GM21367 (cell line): ENCODE data around the gene TACC2.

Experiments used
- ATAC-seq: cut with Tn5 transposase; IDR thresholded peaks from one replicate; pipeline ENCODE4 v1.9.1; 2021; ENCODE audit not compliant: unreplicated experiment

Gene TACC2

DNA sequence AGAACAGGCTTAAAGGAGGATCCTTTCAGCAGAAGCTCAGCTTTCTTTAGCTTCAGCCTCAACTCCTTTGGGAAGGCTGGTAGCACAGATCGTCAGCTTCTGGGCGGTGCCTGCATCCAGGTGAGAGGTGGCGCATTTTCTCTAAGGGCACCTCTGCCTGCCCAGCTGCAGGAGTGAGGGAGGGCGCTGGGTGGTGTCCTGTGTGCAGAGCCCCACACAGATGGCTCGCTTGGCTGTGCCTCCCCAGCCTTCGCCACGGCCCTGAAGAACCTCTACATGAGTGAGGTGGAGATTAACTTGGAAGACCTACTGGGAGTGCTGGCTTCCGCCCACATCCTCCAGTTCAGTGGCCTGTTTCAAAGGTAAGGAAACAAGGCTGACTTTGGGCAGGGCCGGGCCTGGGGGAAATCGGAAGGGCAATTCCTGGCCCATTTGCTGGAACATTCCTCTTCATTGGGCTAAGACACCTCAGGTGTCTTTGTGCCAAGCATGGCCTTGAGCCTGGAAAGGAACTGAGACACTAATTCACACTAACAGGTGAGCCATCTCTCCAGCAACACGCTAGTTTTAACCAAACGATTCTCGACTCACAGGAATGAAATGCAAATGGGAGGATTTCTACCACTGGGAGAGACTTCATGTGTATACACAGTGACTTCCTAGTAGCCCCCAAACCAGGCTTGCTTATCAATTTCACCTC, 302.0 kb downstream of the TACC2 start:
- ATAC-seq, result no peak

- no peak for ATAC-seq
These were observed 302.8 kb downstream of the TACC2 start for GRCh38 chr10:122291739-122292138.

GRCh38 chr10:122292376-122292775, 303.4 kb downstream of the TACC2 start:
- ATAC-seq, result no peak

- no peak for ATAC-seq
These were observed 304.4 kb downstream of the TACC2 start for GRCh38 chr10:122293156-122293960.

DNA sequence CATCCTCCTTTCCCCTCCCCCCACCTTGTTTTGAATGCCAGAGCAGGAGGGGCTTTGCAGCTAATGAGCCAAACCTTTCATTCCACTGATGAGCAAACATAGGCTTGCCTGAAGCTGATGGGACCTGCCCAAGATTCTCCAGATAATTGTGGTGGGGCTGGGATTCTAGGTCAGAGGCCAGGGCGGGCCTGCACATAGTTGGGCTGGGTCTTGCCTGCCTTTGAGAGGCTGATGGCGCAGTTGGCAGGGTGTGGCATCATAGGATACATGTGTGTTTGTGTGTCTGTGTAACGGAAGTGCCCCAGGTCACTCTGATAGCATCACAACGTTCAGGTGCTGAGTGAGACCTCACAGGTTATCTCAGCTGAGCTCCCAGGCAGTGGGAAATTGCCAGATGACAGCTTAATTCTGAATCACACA, 305.0 kb downstream of the TACC2 start:
- no peak for ATAC-seq

DNA sequence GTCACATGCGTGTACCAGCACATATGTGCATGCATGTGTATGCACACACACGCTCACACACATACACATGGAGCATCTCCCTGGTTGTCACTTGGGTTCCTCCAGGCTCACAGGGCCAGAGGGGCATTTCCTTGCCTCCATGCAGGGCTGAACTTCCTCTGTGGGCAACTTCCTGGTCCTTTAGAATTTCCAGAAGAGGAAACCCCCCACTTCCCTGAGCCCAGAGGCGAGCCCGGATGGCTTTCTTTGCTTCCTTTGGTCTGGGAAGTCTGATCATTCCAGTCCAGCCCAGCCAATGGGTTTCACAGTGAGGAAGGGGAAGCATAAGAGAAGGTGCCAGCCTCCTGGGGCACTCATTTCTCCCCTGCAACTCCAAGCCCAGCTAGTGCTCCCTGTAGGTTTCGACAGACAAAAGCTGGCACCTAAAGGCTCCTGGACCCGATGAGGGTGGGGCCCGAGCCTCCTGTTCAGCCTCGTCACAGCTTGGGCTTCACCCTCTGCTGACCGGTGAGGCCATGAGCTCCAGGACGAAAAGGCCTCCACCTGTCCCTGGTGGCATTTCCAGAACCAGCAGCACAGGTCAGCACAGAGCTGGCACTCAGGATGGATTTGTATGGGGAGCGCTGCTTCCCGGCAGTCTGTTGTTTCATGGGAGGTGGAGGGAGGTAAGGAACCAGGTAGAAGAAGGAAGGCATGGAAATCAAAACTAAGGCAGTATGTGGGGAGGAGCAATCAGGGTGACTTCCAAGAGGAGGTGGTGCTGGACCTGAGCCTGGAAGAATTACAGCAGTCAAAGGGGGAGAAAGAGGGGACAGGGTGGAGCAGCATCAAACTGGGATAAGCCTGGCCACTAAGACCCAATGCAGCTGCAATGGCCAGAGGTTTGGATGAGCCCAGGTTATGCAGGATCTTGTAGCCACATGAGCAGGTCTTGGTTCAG, 305.8 kb downstream of the TACC2 start:
- no peak for ATAC-seq

DNA sequence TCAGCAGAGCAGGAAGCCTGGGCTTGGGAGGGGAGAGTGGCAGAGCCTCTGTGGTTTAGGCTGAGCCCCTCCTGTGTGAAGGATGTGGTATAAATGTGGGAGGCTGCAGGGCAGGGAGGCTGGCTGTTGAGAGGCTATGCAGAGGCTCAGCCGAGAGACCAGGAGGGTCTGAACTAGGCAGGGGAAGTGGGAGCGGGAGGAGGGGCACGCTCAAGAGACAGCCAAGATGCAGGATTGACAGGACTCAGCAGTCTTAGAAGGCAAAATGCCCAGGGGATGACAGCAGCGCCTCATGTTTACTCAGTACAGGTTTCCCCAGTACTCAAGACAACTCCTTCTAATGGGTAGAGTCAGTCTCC, 306.5 kb downstream of the TACC2 start:
- ATAC-seq, result no peak

GRCh38 chr10:122296363-122297120, 307.6 kb downstream of the TACC2 start:
- no peak for ATAC-seq

- ATAC-seq, result no peak
These were observed 308.6 kb downstream of the TACC2 start for GRCh38 chr10:122297583-122297982.

DNA sequence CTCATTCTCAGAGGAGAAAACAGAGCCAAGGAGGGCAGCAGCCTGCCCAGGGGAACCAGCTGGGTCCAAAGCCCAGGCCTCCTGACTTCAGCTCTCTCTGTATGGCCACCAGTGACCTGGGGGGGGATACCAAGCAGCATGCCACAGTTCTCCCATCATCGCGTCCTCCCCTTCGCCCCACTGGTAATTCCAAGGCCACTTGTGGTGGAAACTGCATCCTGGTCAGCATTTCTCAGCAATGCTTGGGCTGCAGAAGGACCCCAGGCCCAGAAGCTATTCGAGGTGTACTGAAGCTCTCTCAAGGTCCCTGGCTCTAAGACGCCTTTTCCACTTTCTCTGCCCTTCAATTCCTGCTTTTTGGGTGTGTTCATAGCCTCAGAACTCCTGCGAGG, 309.2 kb downstream of the TACC2 start:
- ATAC-seq, result no peak

- ATAC-seq, result peak; percentile 75
These were observed 309.8 kb downstream of the TACC2 start for GRCh38 chr10:122298598-122299301.

DNA sequence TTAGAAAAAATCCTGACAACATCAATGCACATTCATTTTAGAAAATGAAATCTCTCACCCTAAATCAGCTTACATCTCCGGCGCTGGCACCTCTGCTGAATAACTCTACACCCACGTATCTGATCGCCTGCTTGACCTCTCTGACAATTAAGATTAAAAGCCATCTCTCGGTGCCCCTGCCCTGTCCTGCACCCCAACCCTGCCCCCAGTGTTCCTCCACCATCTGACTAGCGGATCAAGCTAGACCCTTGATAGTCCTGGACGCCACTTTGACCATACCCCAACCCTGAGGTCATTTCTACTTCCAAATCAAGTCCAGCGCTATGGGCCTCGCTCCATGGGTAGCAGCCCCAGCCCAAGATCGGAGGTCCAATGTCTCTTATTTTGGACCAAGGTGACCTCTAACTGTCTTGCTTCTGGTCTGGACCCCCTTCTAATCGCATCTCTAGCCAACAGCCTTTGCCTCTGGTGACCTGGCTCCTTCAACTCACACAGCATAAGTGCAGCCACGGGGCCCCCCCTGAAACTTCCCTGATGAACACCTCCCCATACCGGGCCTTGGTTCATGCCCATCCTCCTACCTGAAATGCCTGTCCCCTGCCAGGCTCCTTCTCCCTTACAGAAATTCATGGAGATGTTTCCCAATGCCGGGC, 310.6 kb downstream of the TACC2 start:
- ATAC-seq, result no peak

DNA sequence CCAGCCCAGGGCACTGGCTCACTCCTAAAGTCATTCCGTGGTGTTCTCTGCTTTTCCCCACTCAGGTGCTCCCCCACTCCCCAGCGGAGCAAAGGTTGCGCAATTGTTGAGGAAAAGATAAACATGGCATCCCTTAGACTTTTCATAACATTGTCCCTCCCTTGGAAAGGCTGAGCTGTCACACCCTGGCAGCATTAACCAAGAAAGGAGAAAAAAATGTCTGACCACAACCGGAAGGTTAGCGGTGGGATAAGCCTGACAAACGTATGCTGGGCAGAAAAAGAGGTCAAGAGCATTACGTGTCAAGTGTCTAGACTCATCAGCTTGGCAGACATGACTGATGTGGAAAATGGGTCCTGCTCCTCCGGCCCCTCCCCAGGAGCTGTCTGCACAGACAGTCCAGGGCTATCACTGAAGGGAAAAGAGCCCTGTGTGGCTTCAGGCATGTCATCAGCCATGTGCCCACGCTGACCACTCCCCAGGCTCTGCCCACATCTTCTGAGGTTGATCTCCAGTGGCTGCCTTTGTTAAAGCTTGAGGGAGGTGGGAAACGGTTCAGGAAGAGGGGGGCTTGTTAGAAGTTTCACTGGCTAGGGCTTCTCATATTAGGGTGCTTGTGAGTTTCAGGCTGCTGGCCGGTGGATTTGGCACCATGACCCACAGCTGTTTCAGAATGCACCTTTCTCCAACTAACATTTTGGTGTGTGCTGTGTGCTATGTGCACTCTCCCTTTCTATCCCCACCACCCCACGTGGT, 312.3 kb downstream of the TACC2 start:
- ATAC-seq, result no peak

DNA sequence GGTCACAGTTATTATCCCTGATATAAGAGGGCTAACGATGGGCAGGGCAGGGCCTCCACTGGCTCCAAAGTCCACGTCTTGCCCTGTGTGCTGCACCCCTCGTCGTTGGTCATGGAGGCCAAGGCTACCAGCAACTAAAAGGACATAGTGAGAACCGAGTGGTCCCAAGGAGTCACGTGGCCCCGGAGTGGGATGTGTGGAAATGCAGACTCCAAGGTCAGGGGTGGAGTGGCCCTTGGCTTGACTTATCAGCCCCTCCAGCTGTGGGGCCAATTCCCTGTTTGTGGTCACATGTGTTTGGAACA, 312.8 kb downstream of the TACC2 start:
- no peak for ATAC-seq

- no peak for ATAC-seq
These were observed 313.4 kb downstream of the TACC2 start for GRCh38 chr10:122302315-122302714.

GRCh38 chr10:122303271-122304053, 314.5 kb downstream of the TACC2 start:
- no peak for ATAC-seq
